HepG2 (cell line): ENCODE data around the gene RORC. TPM values are rescaled to one million over a fixed set of nuclear protein-coding genes. Genes with fewer than 3 reads are reported as not detected.

ENCODE experiments used
- AFF4 ChIP-seq: sonication (generic); formaldehyde crosslinking; IDR thresholded peaks from 2 replicates; pipeline ENCODE4 v1.4.0; 2020; ENCODE audit warnings: missing genetic modification reagents
- ELK4 ChIP-seq: sonication (generic); formaldehyde crosslinking; IDR thresholded peaks from 2 replicates; pipeline ENCODE4 v1.9.0; 2021; ENCODE audit warnings: missing genetic modification reagents, borderline replicate concordance
- FOSL2 ChIP-seq: sonication (generic); formaldehyde crosslinking; IDR thresholded peaks from 2 replicates; pipeline ENCODE4 v1.4.0; 2020; ENCODE audit warnings: missing genetic modification reagents
- GLMP ChIP-seq: sonication (generic); formaldehyde crosslinking; IDR thresholded peaks from 2 replicates; pipeline ENCODE4 v1.9.0; 2021; ENCODE audit warnings: missing genetic modification reagents, mild to moderate bottlenecking, borderline replicate concordance
- GMEB2 ChIP-seq: IDR thresholded peaks from 2 replicates; pipeline ENCODE4 v1.6.1; 2016; ENCODE audit warnings: missing biosample characterization, missing genetic modification reagents, low read depth
- HMGA1 ChIP-seq: sonication (generic); formaldehyde crosslinking; conservative IDR thresholded peaks from 2 replicates; pipeline ENCODE4 v1.4.0; 2020; ENCODE audit warnings: missing genetic modification reagents
- HOXA7 ChIP-seq: sonication (generic); formaldehyde crosslinking; IDR thresholded peaks from 2 replicates; pipeline ENCODE4 v1.8.1; 2022; ENCODE audit warnings: mild to moderate bottlenecking, missing genetic modification reagents, moderate library complexity
- MLXIP ChIP-seq: sonication (generic); formaldehyde crosslinking; IDR thresholded peaks from 2 replicates; pipeline ENCODE4 v1.9.0; 2021; ENCODE audit warnings: missing genetic modification reagents, borderline replicate concordance
- MXD4 ChIP-seq: IDR thresholded peaks from 2 replicates; pipeline ENCODE4 v1.6.1; 2016; ENCODE audit warnings: mild to moderate bottlenecking, missing biosample characterization, missing genetic modification reagents
- NCOA1 ChIP-seq: sonication (generic); formaldehyde crosslinking; IDR thresholded peaks from 2 replicates; pipeline ENCODE4 v1.9.0; 2021; ENCODE audit warnings: missing genetic modification reagents
- PRMT3 ChIP-seq: sonication (generic); formaldehyde crosslinking; IDR thresholded peaks from 2 replicates; pipeline ENCODE4 v1.8.1; 2022; ENCODE audit warnings: low read depth, mild to moderate bottlenecking, moderate library complexity, missing genetic modification reagents, borderline replicate concordance
- TBX3 ChIP-seq: fragments of 450-650 bp; IDR thresholded peaks from 2 replicates; pipeline ENCODE4 v1.6.1; 2017; ENCODE audit warnings: antibody characterized with exemption, mild to moderate bottlenecking, inconsistent platforms, borderline replicate concordance
- ZNF232 ChIP-seq: sonication (generic); formaldehyde crosslinking; IDR thresholded peaks from 2 replicates; pipeline ENCODE4 v1.4.0; 2020; ENCODE audit warnings: missing genetic modification reagents, borderline replicate concordance
- ZNF253 ChIP-seq: sonication (generic); formaldehyde crosslinking; IDR thresholded peaks from 2 replicates; pipeline ENCODE4 v1.8.0; 2022; ENCODE audit warnings: mild to moderate bottlenecking, missing genetic modification reagents, borderline replicate concordance
- ZNF75D ChIP-seq: sonication (generic); formaldehyde crosslinking; IDR thresholded peaks from 2 replicates; pipeline ENCODE4 v1.8.1; 2023; ENCODE audit warnings: missing genetic modification reagents, mild to moderate bottlenecking, borderline replicate concordance
- ZNF788 ChIP-seq: sonication (generic); formaldehyde crosslinking; IDR thresholded peaks from 2 replicates; pipeline ENCODE4 v1.5.0; 2020; ENCODE audit warnings: mild to moderate bottlenecking, missing genetic modification reagents, borderline replicate concordance
- polyA plus RNA-seq, 8 experiments: library from polyadenylated mRNA; depleted of rRNA in 3 of 8; stranded (reverse) in 7 of 8; unstranded in 1 of 8; fragments of >200 nt; fragmentation: Illumina TruSeq in 4 of 8; extraction: Trizol in 4 of 8; gene quantifications; 2 replicates each; pipeline versions ENCODE4 v1.2.1 to v1.2.3, GENCODE V29; 2011 to 2016; ENCODE audit warnings: low read depth in 4 of 8, missing spikeins in 1 of 8, mixed read lengths in 1 of 8; ENCODE audit not compliant: insufficient read depth in 1 of 8
- total RNA-seq, 5 experiments: library from RNA; depleted of rRNA; stranded (reverse); fragments of >200 nt; fragmentation: Illumina TruSeq; extraction: Trizol; gene quantifications; 2 replicates each; pipeline ENCODE4 v1.2.3, GENCODE V29; 2016; ENCODE audit warnings: low read depth in 1 of 5

RORC gene
- total and polyA plus RNA-seq, 2 of the 13 experiments (the other 11 are each of a cell fraction or from before 2014, with no cell fraction given): 2.5 to 6.5 TPM

- TF ChIP-seq MLXIP (CRISPR knock-in tag): no peak
- TF ChIP-seq ZNF75D (CRISPR knock-in tag): no peak
- no peak for TF ChIP-seq TBX3
- no peak for TF ChIP-seq NCOA1 (CRISPR knock-in tag)
- no peak for TF ChIP-seq GMEB2 (CRISPR knock-in tag)
- no peak for TF ChIP-seq PRMT3 (CRISPR knock-in tag)
- no peak for TF ChIP-seq HMGA1 (CRISPR knock-in tag)
- TF ChIP-seq MXD4 (CRISPR knock-in tag): no peak
- no peak for TF ChIP-seq ZNF788 (CRISPR knock-in tag)
- TF ChIP-seq AFF4 (CRISPR knock-in tag): no peak
- no peak for TF ChIP-seq ZNF253
- TF ChIP-seq ELK4 (CRISPR knock-in tag): no peak
- TF ChIP-seq ZNF232: no peak
- TF ChIP-seq GLMP (CRISPR knock-in tag): no peak
- TF ChIP-seq HOXA7 (CRISPR knock-in tag): no peak
- peak; percentile 33; the same call in 1 of the 2 replicates for TF ChIP-seq FOSL2
Observed at GRCh38 chr1:151839457-151840403, 8.1 kb upstream of the RORC start, which contains the start of gene C2CD4D (continued).
